OCI-LY1 (cell line): ENCODE results near the gene ZNF28.
"Not testable (repeated sequence)": the region's sequence is repeated elsewhere in the genome, so short reads cannot be mapped to it uniquely, and the experiment has no call there.

ENCODE experiments used
- H2AFZ ChIP-seq: fragments of 200-600 bp; sonication (generic), shearing (Covaris generic); 2 replicates; pipeline ENCODE4 v1.6.0; 2014; ENCODE audit warnings: antibody characterized with exemption, mild to moderate bottlenecking, low read length
- H3F3A ChIP-seq: fragments of 200-600 bp; sonication (generic), shearing (Covaris generic); 2 replicates; pipeline ENCODE4 v1.6.0; 2014; ENCODE audit warnings: mild to moderate bottlenecking, antibody characterized with exemption, low read length, moderate library complexity; ENCODE audit not compliant: insufficient read depth
- H3K27ac ChIP-seq: fragments of 200-600 bp; sonication (generic); 2 replicates; pipeline ENCODE4 v1.5.1; 2014; ENCODE audit warnings: low read length, mixed run types, mild to moderate bottlenecking, low read depth; ENCODE audit not compliant: poor library complexity, severe bottlenecking
- H3K27me3 ChIP-seq: fragments of 200-600 bp; sonication (generic); 2 replicates; pipeline ENCODE4 v1.6.0; 2014; ENCODE audit warnings: antibody characterized with exemption, mild to moderate bottlenecking, low read length, moderate library complexity; ENCODE audit not compliant: insufficient read depth
- H3K36me3 ChIP-seq: fragments of 200-600 bp; sonication (generic); 2 replicates; pipeline ENCODE4 v1.6.1; 2014; ENCODE audit warnings: mild to moderate bottlenecking, antibody characterized with exemption, low read length, moderate library complexity, mixed read lengths; ENCODE audit not compliant: insufficient read depth
- H3K4me1 ChIP-seq: fragments of 200-600 bp; sonication (generic); 2 replicates; pipeline ENCODE4 v1.5.1; 2014; ENCODE audit warnings: mild to moderate bottlenecking, low read length, moderate library complexity; ENCODE audit not compliant: insufficient read depth, severe bottlenecking
- H3K4me2 ChIP-seq: fragments of 200-600 bp; sonication (generic), shearing (Covaris generic); 2 replicates; pipeline ENCODE4 v1.6.1; 2014; ENCODE audit warnings: low read length
- H3K4me3 ChIP-seq: fragments of 200-600 bp; sonication (generic); 2 replicates; pipeline ENCODE4 v1.5.1; 2014; ENCODE audit warnings: low read length, low read depth, mild to moderate bottlenecking, mixed read lengths; ENCODE audit not compliant: poor library complexity, severe bottlenecking
- H3K79me2 ChIP-seq: fragments of 200-600 bp; shearing (Covaris generic); 2 replicates; pipeline ENCODE4 v1.6.1; 2016; ENCODE audit warnings: mixed run types, low read length, mixed read lengths; ENCODE audit not compliant: insufficient read depth
- H3K9ac ChIP-seq: fragments of 200-600 bp; sonication (generic), shearing (Covaris generic); 2 replicates; pipeline ENCODE4 v1.6.1; 2014; ENCODE audit warnings: mild to moderate bottlenecking, low read length, mixed read lengths
- H3K9me2 ChIP-seq: fragments of 200-600 bp; sonication (generic), shearing (Covaris generic); 2 replicates; pipeline ENCODE4 v1.6.1; 2014; ENCODE audit warnings: low read depth, mild to moderate bottlenecking, low read length, mixed read lengths
- H3K9me3 ChIP-seq: fragments of 200-600 bp; shearing (Covaris generic); 2 replicates; pipeline ENCODE4 v1.6.1; 2014; ENCODE audit warnings: low read length, mixed read lengths
- H4K20me1 ChIP-seq: fragments of 200-600 bp; sonication (generic), shearing (Covaris generic); 2 replicates; pipeline ENCODE4 v1.6.0; 2016; ENCODE audit warnings: mild to moderate bottlenecking, low read length; ENCODE audit not compliant: insufficient read depth
- EZH2 ChIP-seq: fragments of 200-600 bp; sonication (generic), shearing (Covaris generic); IDR thresholded peaks from 2 replicates; pipeline ENCODE4 v1.8.0; 2017; ENCODE audit warnings: borderline replicate concordance, mixed run types, mild to moderate bottlenecking, antibody characterized with exemption, low read length, moderate library complexity, mixed read lengths
- TF ChIP-seq, protein P1 (sequence below): fragments of 200-600 bp; sonication (generic), shearing (Covaris generic); IDR thresholded peaks from 2 replicates; pipeline ENCODE4 v1.5.1; 2017; ENCODE audit warnings: mild to moderate bottlenecking, antibody characterized with exemption, low read length, moderate library complexity, mixed read lengths

Gene ZNF28

DNA sequence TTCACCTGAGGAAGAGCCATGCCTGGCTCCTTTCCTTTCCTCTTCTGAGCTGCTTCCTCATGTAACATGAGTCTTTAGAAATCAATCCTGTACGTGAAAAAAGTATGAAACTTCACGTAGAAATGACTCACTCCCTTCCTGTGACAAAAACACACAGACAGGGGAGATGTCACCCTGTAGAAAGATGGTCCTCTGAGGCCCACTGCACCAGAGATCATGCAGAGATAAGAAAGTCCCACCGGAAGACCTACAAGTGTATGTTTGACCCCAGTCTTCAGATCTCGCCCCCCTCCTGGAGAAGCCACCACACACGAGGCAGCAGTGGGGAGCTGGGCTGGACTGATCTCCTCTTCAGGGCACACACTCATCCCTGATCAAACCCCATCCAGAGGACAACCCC lies 12.1 kb upstream of the ZNF28 start:
- not testable (repeated sequence) for H3K4me1 ChIP-seq, H3K4me2 ChIP-seq

DNA sequence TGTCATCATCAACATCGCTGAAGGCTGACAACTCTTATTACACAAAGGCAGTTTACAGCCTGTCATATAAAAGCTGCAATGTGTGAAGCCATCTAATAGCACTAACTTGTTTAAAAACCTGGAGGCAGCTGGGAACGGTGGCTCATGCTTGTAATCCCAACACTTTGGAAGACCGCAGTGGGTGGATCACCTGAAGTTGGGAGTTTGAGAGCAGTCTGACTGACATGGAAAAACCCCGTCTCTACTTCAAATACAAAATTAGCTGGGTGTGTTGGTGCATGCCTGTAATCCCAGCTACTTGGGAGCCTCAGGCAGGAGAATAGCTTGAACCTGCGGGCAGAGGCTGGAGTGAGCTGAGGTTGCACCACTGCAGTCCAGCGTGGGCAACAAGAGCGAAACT lies 8.4 kb upstream of the ZNF28 start:
- H4K20me1 ChIP-seq, H3K4me3 ChIP-seq, H3K9me2 ChIP-seq, H2AFZ ChIP-seq, H3K9me3 ChIP-seq, H3K36me3 ChIP-seq, H3K79me2 ChIP-seq, H3K27me3 ChIP-seq, H3K27ac ChIP-seq, H3F3A ChIP-seq, H3K4me2 ChIP-seq, H3K4me1 ChIP-seq, H3K9ac ChIP-seq: not testable (repeated sequence)

More for the DNA sequence above, 12.1 kb upstream of the ZNF28 start:
- Histone ChIP-seq H3K36me3 (peaks cover 13% of the 10 kb centered on the region), H3K9me3 (peaks cover 11% of the 10 kb centered on the region)
- H3K4me3 ChIP-seq, H2AFZ ChIP-seq, H3F3A ChIP-seq, H4K20me1 ChIP-seq, H3K27me3 ChIP-seq, H3K9ac ChIP-seq, H3K9me2 ChIP-seq, H3K79me2 ChIP-seq, H3K27ac ChIP-seq: not testable (repeated sequence)

DNA sequence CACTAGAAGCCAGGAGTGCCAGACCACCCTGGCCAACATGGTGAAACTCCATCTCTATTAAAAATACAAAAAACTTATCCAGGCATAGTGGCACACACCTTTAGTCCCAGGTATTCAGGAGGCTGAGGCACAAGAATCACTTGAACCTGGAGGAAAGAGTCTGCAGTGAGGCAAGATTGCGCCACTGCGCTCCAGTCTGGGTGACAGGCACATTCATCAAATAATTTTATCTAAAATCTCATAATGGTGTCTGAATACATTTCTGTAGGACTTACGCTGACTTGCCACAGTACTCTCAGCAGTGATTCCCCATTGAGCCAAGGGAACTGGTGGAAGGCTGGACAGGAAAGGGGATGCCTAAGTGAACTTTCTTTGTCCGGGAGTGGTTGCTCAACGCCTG lies 4.3 kb upstream of the ZNF28 start:
- no peak overlapping the region for H3K27ac ChIP-seq
- no peaks in the 10 kb centered on the region for H3K9me2 ChIP-seq
- H3K4me1 ChIP-seq = no peaks in the 10 kb centered on the region
- H4K20me1 ChIP-seq = no peaks in the 10 kb centered on the region
- no peaks in the 10 kb centered on the region for H3K27me3 ChIP-seq
- no peak overlapping the region for H3K4me2 ChIP-seq
- no peak overlapping the region for H3K9ac ChIP-seq
- TF ChIP-seq EZH2 = no peak
- TF ChIP-seq, protein P1, sequence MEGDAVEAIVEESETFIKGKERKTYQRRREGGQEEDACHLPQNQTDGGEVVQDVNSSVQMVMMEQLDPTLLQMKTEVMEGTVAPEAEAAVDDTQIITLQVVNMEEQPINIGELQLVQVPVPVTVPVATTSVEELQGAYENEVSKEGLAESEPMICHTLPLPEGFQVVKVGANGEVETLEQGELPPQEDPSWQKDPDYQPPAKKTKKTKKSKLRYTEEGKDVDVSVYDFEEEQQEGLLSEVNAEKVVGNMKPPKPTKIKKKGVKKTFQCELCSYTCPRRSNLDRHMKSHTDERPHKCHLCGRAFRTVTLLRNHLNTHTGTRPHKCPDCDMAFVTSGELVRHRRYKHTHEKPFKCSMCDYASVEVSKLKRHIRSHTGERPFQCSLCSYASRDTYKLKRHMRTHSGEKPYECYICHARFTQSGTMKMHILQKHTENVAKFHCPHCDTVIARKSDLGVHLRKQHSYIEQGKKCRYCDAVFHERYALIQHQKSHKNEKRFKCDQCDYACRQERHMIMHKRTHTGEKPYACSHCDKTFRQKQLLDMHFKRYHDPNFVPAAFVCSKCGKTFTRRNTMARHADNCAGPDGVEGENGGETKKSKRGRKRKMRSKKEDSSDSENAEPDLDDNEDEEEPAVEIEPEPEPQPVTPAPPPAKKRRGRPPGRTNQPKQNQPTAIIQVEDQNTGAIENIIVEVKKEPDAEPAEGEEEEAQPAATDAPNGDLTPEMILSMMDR = no peak
- no peak overlapping the region for H3K4me3 ChIP-seq
- no peak overlapping the region for H2AFZ ChIP-seq
- H3K79me2 ChIP-seq = no peaks in the 10 kb centered on the region
- peaks cover 3% of the 10 kb centered on the region; the same call in 1 of the 2 replicates for H3K9me3 ChIP-seq
- H3F3A ChIP-seq = no peaks in the 10 kb centered on the region
- H3K36me3 ChIP-seq = no peaks in the 10 kb centered on the region

DNA sequence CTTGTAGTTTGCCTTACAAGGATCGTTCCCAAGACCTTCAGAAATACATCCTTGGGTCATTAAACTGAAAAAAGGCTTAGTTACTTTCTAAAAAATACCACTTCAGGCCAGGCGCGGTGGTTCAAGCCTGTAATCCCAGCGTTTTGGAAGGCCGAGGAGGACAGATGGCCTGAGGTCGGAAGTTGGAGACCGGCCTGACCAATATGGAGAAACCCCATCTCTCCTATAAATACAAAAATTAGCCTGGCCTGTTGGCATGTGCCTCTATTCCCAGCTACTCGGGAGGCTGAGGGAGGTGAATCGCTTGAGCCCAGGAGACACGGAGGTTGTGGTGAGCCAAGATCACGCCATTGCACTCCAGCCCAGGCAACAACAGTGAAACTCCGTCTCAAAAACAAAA lies 2.2 kb upstream of the ZNF28 start:
- no peaks in the 10 kb centered on the region for H4K20me1 ChIP-seq
- no peaks in the 10 kb centered on the region for H3K79me2 ChIP-seq
- peaks cover 3% of the 10 kb centered on the region; the same call in 1 of the 2 replicates for H3K9me3 ChIP-seq
- TF ChIP-seq, protein P1 = no peak
- no peak for TF ChIP-seq EZH2
- no peak overlapping the region for H3K4me3 ChIP-seq
- H3K27me3 ChIP-seq = no peaks in the 10 kb centered on the region
- no peak overlapping the region for H3K27ac ChIP-seq
- peaks cover 9% of the 10 kb centered on the region for H3K36me3 ChIP-seq
- H3K4me2 ChIP-seq = no peak overlapping the region
- H3K9me2 ChIP-seq = no peaks in the 10 kb centered on the region
- no peak overlapping the region for H3K9ac ChIP-seq
- no peak overlapping the region for H2AFZ ChIP-seq
- peaks cover 4% of the 10 kb centered on the region for H3K4me1 ChIP-seq
- no peaks in the 10 kb centered on the region for H3F3A ChIP-seq

DNA sequence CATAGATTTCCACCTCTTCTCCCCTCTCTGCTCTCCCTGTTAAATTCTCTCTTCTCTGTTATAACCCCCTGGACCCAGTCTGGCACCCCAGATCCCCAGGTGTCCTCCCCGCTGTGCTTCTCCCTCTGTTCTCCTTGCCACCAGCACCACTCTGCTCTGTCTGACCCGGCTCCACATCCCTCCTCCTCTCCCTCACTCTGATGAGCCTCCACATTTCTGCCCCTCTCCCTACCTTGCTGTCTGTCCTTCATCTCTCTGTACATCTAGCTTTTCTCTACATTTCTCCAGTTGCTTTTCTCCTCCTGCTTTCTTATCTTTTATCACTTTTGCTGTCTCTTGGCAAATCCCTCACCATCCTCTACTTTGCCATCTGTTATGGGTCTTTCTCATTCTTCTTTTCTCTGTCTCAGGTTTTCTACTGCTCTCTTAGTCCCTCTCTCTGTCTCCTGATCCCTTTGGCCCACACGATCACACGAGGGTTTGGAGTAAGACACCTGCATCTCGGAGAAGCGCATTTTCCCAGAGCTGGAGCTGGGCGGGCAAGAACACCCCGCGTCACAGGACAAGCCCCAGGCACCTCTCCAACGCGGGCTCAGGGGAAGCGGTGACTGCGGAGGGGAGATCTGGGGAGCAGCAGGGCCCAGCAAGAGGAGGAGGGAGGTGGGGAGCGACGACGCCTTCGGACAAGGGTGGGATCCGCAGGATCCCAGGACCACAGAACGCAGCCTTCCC lies 795 bp downstream of the ZNF28 start:
- H3K9ac ChIP-seq = peak overlapping the region; percentile 68
- H3K27ac ChIP-seq = not testable (repeated sequence)
- H3K4me2 ChIP-seq = peak overlapping the region; percentile 70

More for the DNA sequence above, 795 bp downstream of the ZNF28 start:
- H3K4me1 ChIP-seq, H2AFZ ChIP-seq, H3K9me2 ChIP-seq, H4K20me1 ChIP-seq, H3K9me3 ChIP-seq, H3F3A ChIP-seq, H3K79me2 ChIP-seq, H3K27me3 ChIP-seq: not testable (repeated sequence)
- peaks cover 39% of the 10 kb centered on the region for H3K36me3 ChIP-seq
- H3K4me3 ChIP-seq = peak overlapping the region; percentile 70
